Globus pallidus (tissue), 1 donor: ENCODE measurements around the gene PRKD3.
"Not testable (repeated sequence)": the region's sequence is repeated elsewhere in the genome, so short reads cannot be mapped to it uniquely, and the experiment has no call there.

Experiments
- DNase-seq: peaks from one replicate; pipeline ENCODE4 v3.0.0-alpha.2; 2015; ENCODE audit warnings: low spot score

PRKD3 gene

GRCh38 chr2:37316181-37316580 lies 8.5 kb downstream of the PRKD3 start:
- DNase-seq = no peak

GRCh38 chr2:37315364-37315763 lies 9.3 kb downstream of the PRKD3 start:
- DNase-seq = no peak

GRCh38 chr2:37307500-37307899 lies 17.1 kb downstream of the PRKD3 start:
- DNase-seq = no peak

- no peak for DNase-seq
Observed at GRCh38 chr2:37306024-37306423, 18.6 kb downstream of the PRKD3 start.

GRCh38 chr2:37302701-37303252 lies 21.9 kb downstream of the PRKD3 start:
- no peak for DNase-seq

- no peak for DNase-seq
Observed at GRCh38 chr2:37301408-37301807, 23.2 kb downstream of the PRKD3 start.

GRCh38 chr2:37300578-37300977 lies 24.1 kb downstream of the PRKD3 start:
- no peak for DNase-seq

- DNase-seq = no peak
Observed at GRCh38 chr2:37300146-37300545, 24.5 kb downstream of the PRKD3 start.

- DNase-seq = no peak
Observed at GRCh38 chr2:37297632-37298031, 27.0 kb downstream of the PRKD3 start.

GRCh38 chr2:37295469-37296073 lies 29.1 kb downstream of the PRKD3 start:
- no peak for DNase-seq

GRCh38 chr2:37294858-37295257 lies 29.8 kb downstream of the PRKD3 start:
- not testable (repeated sequence) for DNase-seq

GRCh38 chr2:37291680-37292079 lies 33.0 kb downstream of the PRKD3 start:
- no peak for DNase-seq

- no peak for DNase-seq
Observed at GRCh38 chr2:37287966-37288365, 36.7 kb downstream of the PRKD3 start.

GRCh38 chr2:37284381-37284780 lies 40.3 kb downstream of the PRKD3 start:
- no peak for DNase-seq

GRCh38 chr2:37283207-37283606 lies 41.4 kb downstream of the PRKD3 start:
- DNase-seq = no peak

- no peak for DNase-seq
Observed at GRCh38 chr2:37282746-37283145, 41.9 kb downstream of the PRKD3 start.

- no peak for DNase-seq
Observed at GRCh38 chr2:37281916-37282315, 42.7 kb downstream of the PRKD3 start.

GRCh38 chr2:37276291-37276690 lies 48.3 kb downstream of the PRKD3 start:
- DNase-seq = no peak
